Measurements from ENCODE around the gene EEPD1.
"Not testable (repeated sequence)": the region's sequence is repeated elsewhere in the genome, so short reads cannot be mapped to it uniquely, and the experiment has no call there.

EEPD1 gene

DNA sequence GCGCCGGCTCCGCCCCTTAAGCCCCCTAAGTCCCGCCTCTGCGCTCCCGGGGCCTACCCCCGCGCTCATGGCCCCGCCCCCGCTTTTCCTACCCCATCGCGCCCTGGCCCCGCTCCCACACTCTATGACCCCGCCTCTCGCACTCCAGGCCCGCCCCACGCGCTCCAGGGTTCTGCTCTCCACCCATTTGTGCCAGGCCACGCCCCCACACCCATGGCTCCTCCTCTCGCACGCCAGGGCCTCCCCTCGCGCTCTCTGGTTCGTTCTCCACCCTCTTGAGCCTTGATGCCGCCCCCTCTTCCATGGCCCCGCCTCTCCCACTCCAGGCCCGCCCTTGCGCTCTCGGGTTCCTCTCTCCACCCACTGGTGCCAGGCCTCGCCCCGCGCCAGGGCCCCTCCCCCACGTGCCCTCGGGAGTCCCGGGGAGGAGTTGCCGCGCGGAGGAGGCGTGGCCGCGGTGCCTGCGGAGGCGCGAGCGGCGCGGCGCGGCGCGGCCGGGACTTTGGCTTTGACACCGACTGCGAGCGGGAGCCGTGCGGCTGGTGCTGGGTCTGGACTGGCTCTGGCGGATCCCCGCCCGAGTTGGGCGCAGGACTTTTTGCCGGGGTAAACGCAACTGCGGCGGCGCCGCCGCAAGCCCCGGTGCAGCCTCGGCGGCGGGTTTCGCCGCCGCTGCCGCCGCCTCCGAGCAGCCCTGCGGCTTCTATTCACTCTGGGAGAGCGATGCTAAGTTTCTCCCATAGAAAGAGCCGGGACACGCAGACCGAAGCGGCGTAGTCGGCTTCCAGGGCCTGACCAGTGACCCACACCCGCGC lies at the start of gene EEPD1:
Gene EEPD1 (plus strand): TSS at position 499 of the 815 bp plus-strand sequence. CDS start 1,071 bp downstream, outside the sequence.
- DNase-seq: peak; percentile 100

DNA sequence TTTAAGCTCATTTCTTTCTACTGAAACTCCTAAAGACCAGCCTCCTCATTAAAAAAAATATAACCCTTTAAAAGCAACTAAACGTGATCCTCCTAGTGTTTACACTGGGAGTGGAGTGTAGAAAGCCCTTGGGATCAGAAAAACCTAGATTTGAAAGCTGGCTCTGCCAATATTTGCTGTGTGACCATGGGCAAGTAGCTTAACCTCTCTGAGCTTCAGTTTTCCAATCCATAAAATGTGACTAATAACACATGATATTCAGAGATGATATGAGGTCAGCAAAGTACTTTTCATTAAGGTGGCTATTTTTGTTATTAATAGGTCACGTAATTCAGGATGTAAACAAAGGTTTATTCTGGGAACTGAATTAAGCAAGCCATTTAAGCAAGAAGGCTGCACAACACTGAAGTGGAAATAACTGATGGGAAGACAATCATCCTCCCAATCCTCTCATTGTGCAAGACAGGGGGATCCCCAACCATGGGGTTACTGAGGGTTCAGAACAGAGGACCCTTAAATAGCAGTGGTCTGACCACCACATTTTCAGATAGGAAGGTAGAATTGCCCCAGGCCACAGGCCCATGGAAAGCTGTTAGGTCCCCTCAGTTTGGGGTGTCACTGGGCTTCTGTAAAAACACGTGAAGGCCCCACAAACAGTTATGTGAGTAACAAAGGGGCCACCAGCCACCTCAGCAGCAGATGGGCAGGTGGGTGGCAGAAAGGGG lies 49.1 kb upstream of the EEPD1 start:
- no peak for DNase-seq

DNA sequence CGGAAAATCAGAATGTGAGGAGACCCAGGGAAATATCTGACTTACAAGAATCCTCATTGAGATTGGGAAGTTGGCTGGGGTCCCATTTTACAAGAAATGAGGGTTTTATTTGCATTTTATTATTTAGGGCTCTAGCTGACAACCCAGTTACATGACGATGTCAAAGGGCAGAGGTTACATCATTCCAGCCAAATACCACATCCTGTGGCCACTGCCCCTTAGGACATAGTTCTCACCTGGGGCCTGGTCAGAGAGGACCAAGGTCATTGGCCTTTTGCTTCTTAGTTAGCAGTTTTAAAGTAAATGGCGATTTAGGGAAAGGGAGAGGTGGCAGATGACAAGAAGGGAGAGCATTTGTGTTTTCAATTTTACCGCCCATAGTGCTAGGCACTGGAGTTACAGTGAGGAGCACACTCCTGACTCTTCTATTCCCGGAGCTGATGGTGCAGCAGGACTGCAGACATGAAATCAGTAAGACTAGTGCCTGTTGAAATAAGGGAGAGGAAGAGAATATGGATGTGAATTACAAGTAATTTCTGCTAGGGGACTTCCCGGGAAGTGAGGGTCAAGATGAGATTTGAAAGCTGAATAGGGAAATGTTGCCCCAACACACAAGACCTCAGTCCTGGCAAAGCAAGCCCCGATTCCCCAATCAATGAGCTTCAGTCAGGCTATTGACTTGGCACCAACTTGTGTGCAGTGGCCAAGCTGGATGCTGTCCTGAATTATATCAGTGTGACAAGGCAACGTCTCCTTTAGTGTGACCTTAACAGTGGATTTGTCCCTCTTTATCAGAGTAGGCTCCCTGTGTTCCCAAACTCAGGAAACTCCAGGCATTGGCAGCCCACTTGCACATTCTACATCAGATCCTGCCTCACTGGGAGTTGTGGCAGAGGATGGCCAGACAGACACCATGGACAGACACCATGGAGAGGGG lies 45.8 kb upstream of the EEPD1 start:
- not testable (repeated sequence) for DNase-seq

DNA sequence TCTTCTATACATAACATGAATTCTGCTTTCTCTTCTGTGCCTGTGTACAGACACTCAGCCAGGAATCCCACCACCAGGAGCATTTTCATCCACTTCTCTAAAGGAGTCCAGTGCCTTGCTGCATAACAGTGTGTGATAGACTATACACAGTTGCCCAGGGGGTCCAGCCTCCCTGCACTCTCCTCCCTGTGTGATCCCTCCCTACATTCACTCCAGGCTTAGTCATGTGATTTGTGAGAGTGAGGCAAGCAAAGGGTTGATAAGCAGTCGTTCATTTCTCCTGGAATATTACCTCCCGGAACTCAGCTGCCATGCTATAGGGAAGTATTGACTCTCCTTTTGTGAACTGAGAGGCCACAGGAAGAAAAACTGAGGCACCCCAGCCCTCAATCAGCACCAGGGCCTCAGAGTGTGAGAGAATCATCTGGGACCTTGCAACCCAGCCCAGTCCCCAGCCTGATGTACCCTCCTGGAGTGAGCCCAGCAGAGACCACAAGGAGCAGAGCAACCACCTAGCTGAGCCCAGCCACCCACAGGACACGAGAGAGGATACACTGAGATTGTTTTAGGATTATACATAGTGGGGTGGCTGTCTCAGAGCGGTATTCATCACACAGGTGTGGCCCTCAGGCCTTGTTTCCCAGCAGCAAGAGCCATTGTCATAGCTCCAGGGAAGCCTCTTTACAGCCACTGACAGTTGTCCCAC lies 45.0 kb upstream of the EEPD1 start:
- DNase-seq: no peak

DNA sequence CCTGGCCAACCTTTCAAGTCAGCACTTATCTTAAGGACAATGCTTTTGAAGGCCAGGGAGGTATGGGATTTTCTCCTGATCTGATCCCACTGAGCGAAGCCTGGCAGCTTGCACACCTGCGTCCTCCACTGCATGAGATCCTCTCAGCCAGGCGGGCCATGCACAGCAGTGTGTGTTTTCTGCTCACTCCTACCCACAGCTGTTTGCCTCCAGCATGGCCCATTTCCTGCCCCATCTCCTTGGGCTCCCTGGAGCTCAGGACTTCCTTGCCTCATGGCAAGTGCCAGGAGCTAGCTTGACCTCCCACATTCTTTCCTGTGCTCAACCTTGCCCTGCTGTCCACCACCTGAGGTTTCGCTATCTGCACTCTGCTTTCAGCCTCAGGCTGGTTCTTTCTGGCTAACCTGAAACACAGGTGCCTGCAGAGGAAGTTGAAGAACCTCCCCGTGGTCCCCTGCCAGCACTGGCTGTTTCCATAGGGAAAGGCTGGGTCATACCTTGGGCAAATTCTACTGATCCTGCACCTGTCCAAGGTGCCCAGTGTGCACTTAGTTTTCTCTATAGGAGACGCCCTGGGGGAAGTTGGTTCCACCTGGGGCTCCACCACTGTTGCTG lies 43.9 kb upstream of the EEPD1 start:
- no peak for DNase-seq

DNA sequence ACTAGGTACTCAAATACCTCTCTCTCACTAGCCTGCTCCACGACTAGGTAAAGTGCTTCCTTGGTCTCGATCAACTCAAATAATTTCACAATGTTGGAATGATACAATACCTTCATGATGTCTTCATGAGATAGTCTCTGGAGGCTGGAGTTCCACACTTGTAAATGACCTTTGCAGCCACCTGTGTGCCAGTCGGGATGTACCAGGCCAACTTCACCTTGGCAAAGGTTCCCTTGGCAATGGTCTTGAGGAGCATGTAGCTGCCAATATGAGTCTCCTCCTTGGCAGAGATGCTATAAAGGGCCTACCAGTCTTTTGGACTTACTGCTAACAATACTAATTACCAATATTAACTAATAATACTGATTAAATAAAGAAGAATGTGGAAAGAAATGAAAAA lies 42.5 kb upstream of the EEPD1 start:
- no peak for DNase-seq

GRCh38 chr7:36112969-36113368 lies 40.1 kb upstream of the EEPD1 start:
- DNase-seq: no peak

DNA sequence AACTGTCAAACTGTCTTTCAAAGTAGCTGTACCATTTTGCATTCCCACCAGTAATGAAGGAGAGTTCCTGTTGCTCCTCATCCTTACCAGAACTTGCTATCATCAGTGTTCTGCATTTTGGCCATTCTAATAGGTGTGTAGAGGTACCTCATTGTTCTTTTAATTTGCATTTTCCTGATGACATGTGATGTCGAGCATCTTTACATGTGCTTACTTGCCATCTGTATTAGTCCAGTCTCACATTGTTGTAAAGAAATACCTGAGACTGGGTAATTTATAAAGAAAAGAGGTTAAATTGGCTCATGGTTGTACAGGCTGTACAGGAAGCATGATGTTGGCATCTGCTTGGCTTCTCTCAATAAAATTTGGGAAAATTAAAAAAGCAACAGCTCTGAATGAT lies 38.7 kb upstream of the EEPD1 start:
- DNase-seq: no peak

DNA sequence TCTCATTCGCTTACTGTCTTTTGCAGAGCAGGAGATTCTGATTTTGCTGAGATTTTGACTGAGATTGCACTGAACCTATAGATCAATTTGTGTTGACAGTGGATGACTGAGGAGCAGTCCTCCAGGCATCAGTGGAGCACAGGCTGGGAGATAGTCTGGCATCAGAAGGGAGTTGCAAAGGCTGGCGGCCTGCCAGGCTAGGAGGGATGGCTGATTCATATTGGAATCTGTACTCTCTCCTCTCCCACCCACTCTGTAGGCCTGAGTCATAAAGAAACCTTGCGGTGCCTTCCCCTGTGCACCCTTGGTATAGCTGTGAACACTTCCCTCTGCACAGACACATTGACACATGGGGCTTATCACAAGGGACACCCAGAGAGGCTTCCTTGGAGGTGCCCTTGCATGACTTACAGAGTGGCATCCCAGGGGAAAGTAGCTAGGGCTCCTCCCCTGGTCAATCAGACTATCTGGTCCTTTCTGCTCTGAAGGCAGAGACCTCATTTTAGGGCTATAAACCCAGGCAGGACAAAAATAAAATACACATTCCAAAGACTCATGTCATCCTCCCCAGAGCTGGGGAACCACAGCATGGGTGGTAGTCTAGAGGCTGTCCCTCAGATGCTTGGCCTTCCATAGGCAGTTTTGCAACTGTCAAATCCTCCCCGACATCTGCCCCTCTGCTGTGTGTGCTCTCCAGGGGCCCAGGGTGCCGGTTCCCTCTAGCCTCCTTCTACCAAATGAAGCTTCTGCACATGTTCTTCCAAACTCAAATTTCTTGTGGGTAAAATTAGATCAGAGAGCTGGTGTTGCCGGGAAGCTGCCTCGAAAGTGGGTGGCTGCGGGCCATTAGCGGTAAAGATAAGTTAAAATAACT lies 37.4 kb upstream of the EEPD1 start:
- DNase-seq: peak; percentile 87

- DNase-seq: no peak
These were observed 36.5 kb upstream of the EEPD1 start for GRCh38 chr7:36116347-36117202.

- DNase-seq: no peak
These were observed 35.7 kb upstream of the EEPD1 start for GRCh38 chr7:36117203-36117840.

DNA sequence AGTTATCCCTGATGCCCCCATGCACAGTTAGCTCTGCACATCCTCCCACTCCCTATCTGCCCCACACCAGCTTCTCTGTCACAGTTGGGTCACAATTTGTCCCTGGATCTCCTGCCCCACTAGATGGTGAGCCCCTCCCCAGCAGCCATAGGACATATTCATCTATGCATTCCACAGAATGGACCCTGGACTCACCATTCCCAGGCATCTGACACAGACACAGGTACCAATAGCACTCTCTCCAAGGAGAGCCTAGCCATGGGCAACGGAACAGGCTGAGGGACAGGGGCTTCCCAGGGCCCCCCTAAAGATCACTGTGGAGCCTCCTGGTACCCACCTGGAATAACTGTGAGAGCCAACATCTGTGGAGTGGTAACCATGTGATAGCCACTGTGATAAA lies 34.7 kb upstream of the EEPD1 start:
- DNase-seq: no peak

DNA sequence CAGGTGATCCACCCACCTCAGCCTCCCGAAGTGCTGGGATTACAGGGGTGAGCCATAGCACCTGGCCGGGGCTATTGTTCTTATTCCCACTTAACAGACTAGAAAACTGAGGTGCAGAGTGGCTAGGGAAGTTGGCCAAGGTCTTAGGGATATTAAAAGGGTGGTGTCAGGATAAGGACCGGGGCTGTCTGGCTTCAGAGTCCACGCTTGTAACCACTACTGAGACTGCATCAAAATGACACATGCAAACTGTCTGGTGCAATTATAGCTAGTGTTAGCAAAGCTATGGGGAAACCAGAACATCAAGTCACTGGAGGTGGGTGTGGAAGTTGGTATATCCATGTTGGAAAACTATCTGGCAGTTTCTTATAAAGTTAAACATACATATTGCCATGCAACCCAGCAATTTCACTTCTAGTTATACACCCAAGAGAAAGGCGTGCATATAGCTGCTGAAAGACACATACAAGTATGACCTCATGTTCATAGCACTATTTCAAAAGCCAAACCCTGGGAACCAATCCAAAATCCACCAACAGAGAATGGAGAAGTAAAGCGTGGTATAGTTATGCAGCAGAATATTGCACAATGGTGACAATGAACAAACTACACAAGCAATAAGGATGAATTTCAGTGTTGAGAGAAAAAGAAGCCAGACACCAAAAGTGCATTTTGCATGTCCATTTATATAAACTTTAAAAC lies 33.9 kb upstream of the EEPD1 start:
- DNase-seq: no peak

- not testable (repeated sequence) for DNase-seq
These were observed 32.9 kb upstream of the EEPD1 start for GRCh38 chr7:36119983-36120646.

GRCh38 chr7:36125630-36126029 lies 27.4 kb upstream of the EEPD1 start:
- DNase-seq: not testable (repeated sequence)

- DNase-seq: no peak
These were observed 25.8 kb upstream of the EEPD1 start for GRCh38 chr7:36127075-36127740.

DNA sequence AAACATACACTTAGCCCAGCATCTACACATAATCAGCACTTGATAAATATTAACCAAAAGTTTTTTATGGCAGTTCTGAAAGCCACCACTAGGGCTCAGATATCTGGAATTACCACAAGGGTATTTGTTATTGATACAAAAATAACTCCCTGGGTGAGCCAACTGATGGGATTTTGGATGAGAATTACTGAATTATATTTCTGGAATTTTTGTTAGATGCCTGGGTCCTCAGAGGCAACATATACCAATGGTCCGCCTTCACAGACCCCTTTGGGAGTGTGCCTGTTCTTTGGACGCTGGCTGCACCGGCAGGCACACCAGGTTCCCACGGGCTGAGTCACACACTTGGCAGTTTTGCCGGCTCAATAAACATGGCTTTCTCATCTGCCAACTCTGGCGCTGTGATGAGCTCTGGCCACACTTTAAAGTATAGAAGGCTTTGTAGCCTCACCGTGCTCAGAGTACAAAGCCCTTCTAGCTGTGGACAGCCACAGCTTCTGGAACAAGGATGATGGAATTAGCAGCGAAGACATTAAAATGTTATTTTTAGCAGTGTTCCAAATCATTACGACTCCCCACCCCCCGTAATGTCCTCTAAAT lies 24.5 kb upstream of the EEPD1 start:
- no peak for DNase-seq

All from activated CD8-positive, alpha-beta memory T cell treated with anti-CD3 and anti-CD28 coated beads for 24 hours (primary cell).